Stimulated activated CD4-positive, alpha-beta T cell treated with anti-CD3 and anti-CD28 coated beads, Interleukin-4, amount 100 ng/mL, for 48 hours (primary cell): ENCODE data around the gene RTN4R.

Source experiments
- DNase-seq, 2 donors: peaks; one replicate each; pipeline ENCODE4 v3.0.0-alpha.2; 2020; ENCODE audit warnings: low read depth in 2 of 2

The RTN4R gene

GRCh38 chr22:20242393-20243175 is 25.5 kb downstream of the RTN4R start:
- no peak for DNase-seq

- DNase-seq: no peak
Observed at GRCh38 chr22:20241579-20242392, 26.3 kb downstream of the RTN4R start.

- DNase-seq: no peak
Observed at GRCh38 chr22:20240900-20241299, 27.2 kb downstream of the RTN4R start.

DNA sequence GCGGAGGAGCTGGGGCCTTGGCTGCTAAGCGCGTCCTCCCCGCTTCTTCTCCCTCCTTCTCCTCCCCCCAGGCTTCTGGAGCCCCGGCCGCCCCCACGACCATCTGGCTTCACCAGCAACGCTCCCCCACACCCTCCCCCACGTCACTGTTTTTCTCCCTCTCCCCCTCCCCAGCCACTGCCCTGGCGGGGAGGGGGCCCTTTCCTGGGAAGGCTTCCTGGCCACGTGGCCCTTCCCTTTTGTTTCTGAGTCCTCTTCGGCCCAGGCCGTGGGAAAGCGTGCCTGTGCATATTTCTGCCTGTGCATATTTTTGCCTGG is 27.7 kb downstream of the RTN4R start:
- DNase-seq: no peak

- DNase-seq: no peak
Observed at GRCh38 chr22:20239676-20240446, 28.3 kb downstream of the RTN4R start.

DNA sequence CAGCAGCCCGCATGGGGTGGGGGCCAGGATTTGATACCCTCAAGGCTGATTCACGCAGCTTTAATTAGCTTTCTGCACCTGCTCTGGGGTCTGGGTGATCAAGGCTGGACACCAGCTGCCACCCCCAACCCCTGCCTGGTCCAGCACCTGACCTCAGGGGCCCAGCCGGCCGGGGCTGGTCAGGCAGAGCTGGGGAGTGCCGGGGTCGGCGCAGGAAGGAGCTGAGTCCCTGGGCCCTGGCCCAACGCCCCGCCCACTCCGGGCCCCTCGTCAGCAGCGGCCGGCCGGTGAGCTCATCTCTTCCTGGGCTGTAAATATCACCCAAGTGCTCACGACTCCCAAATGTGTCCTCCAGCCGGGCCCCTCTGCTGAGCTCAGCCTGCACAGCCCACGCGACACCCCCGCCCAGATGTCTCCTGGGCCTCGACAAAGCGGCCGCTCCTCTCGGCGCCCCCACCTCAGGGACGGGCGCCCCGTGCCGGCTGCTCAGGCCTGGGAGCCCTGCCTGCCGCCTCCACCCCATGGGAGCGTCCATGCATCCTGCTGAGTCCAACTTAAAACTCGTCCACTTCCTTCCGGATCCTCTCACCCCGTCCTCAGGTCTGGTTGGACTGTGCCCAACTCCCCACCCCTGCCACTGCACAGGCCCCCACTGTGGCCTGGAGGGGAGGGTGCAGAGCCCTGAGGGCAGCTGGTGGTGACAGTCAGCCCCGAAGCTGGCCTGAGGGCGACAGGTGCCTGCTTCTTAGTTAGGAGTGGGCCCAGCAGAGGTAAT is 29.0 kb downstream of the RTN4R start:
- no peak for DNase-seq

- peak; percentile 46 to 50 for DNase-seq
Observed at GRCh38 chr22:20238536-20238900, 29.6 kb downstream of the RTN4R start.

- no peak for DNase-seq
Observed at GRCh38 chr22:20237480-20238440, 30.4 kb downstream of the RTN4R start.

- DNase-seq: no peak
Observed at GRCh38 chr22:20236052-20236717, 31.9 kb downstream of the RTN4R start.

- no peak for DNase-seq
Observed at GRCh38 chr22:20235389-20235991, 32.6 kb downstream of the RTN4R start.

DNA sequence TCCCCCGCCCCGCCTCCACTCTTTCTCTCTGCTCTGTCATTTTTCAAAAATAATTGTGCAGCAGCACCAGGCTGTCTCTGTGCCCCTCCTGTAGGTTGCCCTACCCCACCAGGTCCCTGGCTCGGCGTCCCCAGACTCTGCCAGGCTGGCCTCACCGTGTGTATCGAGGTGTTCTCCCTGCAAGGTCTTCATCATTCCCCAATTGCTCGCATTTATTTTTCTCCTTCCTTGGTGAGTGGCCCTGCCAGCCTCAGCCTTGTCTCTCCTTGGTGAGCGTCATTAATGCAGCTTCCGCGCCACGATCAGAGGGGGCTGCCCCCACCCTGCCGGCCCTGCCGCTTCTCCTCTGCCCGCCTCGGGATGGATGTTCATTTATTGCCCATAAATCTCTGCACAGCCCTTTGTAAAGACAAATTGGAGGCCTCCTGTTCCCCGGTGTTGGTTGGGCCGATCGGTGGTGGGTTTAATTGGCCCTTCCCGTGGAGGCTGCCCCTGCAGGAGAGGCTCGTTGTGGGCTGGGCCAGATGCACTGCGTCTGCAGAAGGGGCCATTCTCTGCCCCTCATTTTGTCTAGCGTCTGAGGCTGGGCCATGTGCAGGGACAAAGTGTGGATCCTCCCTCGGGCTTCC is 33.2 kb downstream of the RTN4R start:
- no peak for DNase-seq

- DNase-seq: no peak
Observed at GRCh38 chr22:20234314-20234682, 33.8 kb downstream of the RTN4R start.

- no peak for DNase-seq
Observed at GRCh38 chr22:20233351-20234313, 34.5 kb downstream of the RTN4R start.

- DNase-seq: no peak
Observed at GRCh38 chr22:20232781-20233180, 35.3 kb downstream of the RTN4R start.

DNA sequence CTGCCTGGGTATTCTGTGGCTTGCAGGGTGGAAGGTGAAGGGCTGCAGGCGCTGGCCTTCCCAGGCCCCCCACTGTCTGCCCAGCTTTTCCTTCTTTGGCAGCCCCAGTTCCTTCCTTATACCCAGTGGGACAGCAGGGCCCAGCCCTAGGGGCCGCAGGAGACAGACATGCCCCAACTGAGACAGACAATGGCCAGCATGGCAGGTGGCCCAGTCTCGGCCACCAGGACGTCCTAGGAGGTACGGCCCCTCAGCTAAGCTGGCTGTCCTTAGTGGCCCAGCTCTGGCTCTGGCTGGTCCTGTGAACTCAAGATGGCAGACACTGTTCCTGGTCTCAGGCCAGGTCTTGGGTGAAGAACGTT is 35.9 kb downstream of the RTN4R start:
- DNase-seq: no peak

DNA sequence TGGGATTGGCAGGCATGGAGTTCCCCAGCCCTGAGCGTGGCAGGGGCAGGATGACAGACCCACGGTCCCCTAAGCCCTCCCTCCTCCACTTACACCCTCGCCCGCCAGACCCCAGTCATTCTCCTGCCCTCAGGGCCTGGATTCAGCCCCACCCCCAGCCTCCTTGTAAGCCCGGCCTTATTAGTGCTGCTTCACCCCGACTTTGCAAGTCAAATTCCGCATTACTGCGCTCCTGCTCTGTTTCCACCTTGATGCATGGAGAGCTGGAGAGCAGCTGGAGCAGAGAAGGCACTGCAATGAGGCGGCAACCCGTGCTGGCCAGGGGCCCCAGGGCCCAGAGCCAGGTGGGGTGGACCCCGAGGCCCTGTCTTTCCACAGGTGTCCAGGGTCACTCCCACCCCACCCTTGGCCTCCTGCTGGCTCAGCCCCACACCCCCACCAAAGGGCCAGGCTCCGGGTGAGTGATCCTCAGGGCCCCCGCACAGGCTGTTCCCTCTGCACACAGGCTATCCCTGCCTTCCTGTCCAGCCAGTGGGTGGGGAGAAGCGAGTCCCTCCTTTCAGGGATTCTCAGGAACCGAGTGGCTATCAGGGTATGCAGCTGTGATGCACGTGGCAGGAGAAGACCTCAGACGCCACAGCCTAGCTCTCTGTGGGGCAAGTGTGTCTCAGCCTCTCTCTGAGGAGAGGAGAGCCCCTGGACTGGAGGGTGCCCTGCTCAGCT is 36.4 kb downstream of the RTN4R start:
- no peak for DNase-seq

- DNase-seq: no peak
Observed at GRCh38 chr22:20230777-20231420, 37.2 kb downstream of the RTN4R start.
